ENCODE data around the gene CREB3L1.

DNA sequence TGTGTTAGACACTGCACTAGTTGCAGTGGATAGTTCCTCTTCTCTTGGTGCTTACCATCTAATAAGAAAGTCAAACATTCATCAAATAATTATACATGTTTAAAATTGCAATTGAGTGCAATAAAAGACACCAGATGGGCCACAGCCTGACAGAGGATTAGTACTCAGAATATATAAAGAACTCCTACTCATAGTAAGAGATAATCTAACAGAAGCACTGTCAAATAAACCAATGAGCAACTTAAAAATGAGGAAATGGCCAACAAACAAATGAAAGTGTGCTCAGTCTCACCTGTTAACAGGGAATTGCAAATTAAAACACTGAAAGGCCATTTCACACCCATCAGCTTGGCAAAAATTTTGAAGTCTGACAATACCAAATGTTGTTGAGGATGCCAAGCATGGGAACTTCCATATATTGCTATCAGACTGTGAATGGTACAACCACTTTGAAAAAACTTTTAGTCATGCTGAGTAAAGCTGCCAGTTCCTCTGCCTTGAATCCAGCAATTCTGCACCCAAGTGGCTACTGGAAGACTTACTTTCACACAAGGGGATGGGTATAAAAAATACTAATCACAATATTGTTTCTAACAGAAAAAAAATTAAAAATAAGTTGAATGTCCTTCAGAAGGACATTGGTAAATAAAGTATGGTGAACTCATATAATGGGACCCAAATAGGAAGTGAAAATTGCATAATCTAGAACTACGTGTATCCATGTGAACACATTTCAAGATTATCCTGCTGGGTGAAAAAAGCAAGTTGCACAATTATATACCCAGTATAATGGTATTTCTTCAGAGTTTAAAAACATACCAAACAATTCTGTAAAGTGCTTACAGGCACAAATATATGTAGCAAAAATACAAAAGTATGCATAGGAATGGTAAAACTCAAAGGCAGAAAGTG is 41.4 kb upstream of the CREB3L1 start:
- TF ChIP-seq CTCF (IDR thresholded peaks at IDR 0.05; ENCODE audit: low read depth, low read length, poor library complexity, severe bottlenecking) (no peak), EZH2phosphoT487 (IDR thresholded peaks at IDR 0.05; ENCODE audit: borderline replicate concordance, low read length) (no peak)

Data from DOHH2 (cell line).